T-cell (primary cell): ENCODE data around the gene POLN. TPM values are rescaled to one million over a fixed set of nuclear protein-coding genes. Genes with fewer than 3 reads are reported as not detected.

ENCODE experiments used
- ATAC-seq, 4 experiments: fragments of 200-7000 bp in 3 of 4; fragments of 150-1000 bp in 1 of 4; cut with Tn5 transposase; replicated peaks in 1 of 4; 1 replicate in 3 of 4; 2 replicates in 1 of 4; pipeline ENCODE4 v1.10.0; 2021; ENCODE audit warnings: moderate library complexity in 3 of 4, mild to moderate bottlenecking in 2 of 4, moderate number of reproducible peaks in 1 of 4
- CTCF ChIA-PET, 2 donors: fragments of 300-600 bp; sonication (Branson Sonifier 250); formaldehyde crosslinking; loops; one replicate each; lab custom pipeline; 2022; ENCODE audit warnings: antibody characterized with exemption in 2 of 2; lab: Charles Lee
- POLR2A ChIA-PET, 2 donors: fragments of 300-600 bp; sonication (Branson Sonifier 250); formaldehyde crosslinking; loops; one replicate each; lab custom pipeline; 2022; ENCODE audit warnings: antibody characterized with exemption in 2 of 2; lab: Charles Lee
- DNase-seq, 35 experiments: peaks; one replicate each; pipeline versions ENCODE4 v3.0.0 to v3.0.0-alpha.2; 2013 to 2023
- H3K27ac ChIP-seq: one replicate; pipeline ENCODE4 v1.5.1; 2013; ENCODE audit warnings: low read length
- H3K27me3 ChIP-seq, 2 experiments: replicated peaks in 1 of 2; 1 replicate in 1 of 2; 2 replicates in 1 of 2; pipeline versions ENCODE4 v1.6.1 to v1.7.0; 2013; ENCODE audit warnings: low read length in 1 of 2, mixed read lengths in 1 of 2; ENCODE audit not compliant: control insufficient read depth in 2 of 2, insufficient read depth in 2 of 2; ENCODE audit errors: extremely low read depth in 1 of 2
- H3K36me3 ChIP-seq, 2 donors: 1 replicate in 1 of 2; 2 replicates in 1 of 2; pipeline versions ENCODE4 v1.6.1 to v1.7.0; 2013; ENCODE audit warnings: low read length in 1 of 2; ENCODE audit not compliant: control insufficient read depth in 2 of 2, insufficient read depth in 1 of 2; ENCODE audit errors: extremely low read depth in 1 of 2
- H3K4me1 ChIP-seq, 2 experiments: 1 replicate in 1 of 2; 2 replicates in 1 of 2; pipeline versions ENCODE4 v1.6.1 to v1.7.0; 2013; ENCODE audit warnings: low read length in 2 of 2, mixed read lengths in 1 of 2; ENCODE audit not compliant: insufficient read depth in 2 of 2, control insufficient read depth in 1 of 2; ENCODE audit errors: extremely low read depth in 1 of 2
- H3K4me3 ChIP-seq, 2 donors: 1 replicate in 1 of 2; 2 replicates in 1 of 2; pipeline versions ENCODE4 v1.5.1 to v1.7.0; 2013; ENCODE audit warnings: mild to moderate bottlenecking in 2 of 2, low read length in 1 of 2, moderate library complexity in 1 of 2; ENCODE audit not compliant: control insufficient read depth in 1 of 2; ENCODE audit errors: extremely low read depth in 1 of 2
- H3K9me3 ChIP-seq: 2 replicates; pipeline ENCODE4 v1.7.0; 2013
- H3K27ac Mint-ChIP-seq, 2 donors: one replicate each; pipeline ENCODE4 v1.8.0; 2020 to 2021; ENCODE audit warnings: mild to moderate bottlenecking in 2 of 2, mixed read lengths in 2 of 2
- H3K27me3 Mint-ChIP-seq, 2 donors: one replicate each; pipeline ENCODE4 v1.8.0; 2021 to 2022; ENCODE audit warnings: mixed read lengths in 2 of 2
- H3K36me3 Mint-ChIP-seq: one replicate; pipeline ENCODE4 v1.8.0; 2021; ENCODE audit warnings: mixed read lengths
- H3K4me1 Mint-ChIP-seq, 3 donors: one replicate each; pipeline ENCODE4 v1.8.0; 2020 to 2022; ENCODE audit warnings: mixed read lengths in 3 of 3, mild to moderate bottlenecking in 1 of 3
- H3K4me3 Mint-ChIP-seq, 3 donors: one replicate each; pipeline ENCODE4 v1.8.0; 2020 to 2022; ENCODE audit warnings: mild to moderate bottlenecking in 3 of 3, mixed read lengths in 3 of 3, moderate library complexity in 3 of 3
- H3K9me3 Mint-ChIP-seq, 3 donors: one replicate each; pipeline ENCODE4 v1.8.0; 2020 to 2022; ENCODE audit warnings: mixed read lengths in 3 of 3
- WGBS: methylation state at CpG from one replicate; pipeline ENCODE4 v1.1.5; 2013; ENCODE audit warnings: missing lambda C conversion rate; ENCODE audit not compliant: insufficient coverage; 5-methylcytosine and 5-hydroxymethylcytosine counted together
- total RNA-seq, 35 experiments: library from RNA in 6 of 35; stranded (reverse) in 6 of 35; fragments of 120-200 nt in 1 of 35; gene quantifications; one replicate each; pipeline versions ENCODE4 v1.2.1 to v1.2.4 and lab custom pipeline; 2013 to 2026

POLN gene
- total RNA-seq, 5 donors from 2014 or later (not counting 1 experiment from before 2014, with no cell fraction given) = 2.5 to 3.7 (median 2.7) TPM

GRCh38 chr4:2193326-2193725 lies 48.6 kb downstream of the POLN start:
- H3K9me3 Mint-ChIP-seq = peaks cover 0 to 3% (median 0%) of the 10 kb centered on the region in 3 donors
- no peak overlapping the region for H3K27ac Mint-ChIP-seq
- no peaks in the 10 kb centered on the region for H3K4me1 ChIP-seq
- H3K4me1 Mint-ChIP-seq = no peaks in the 10 kb centered on the region
- no peak for ATAC-seq
- WGBS = 93% methylated on average over 4 of the region's 7 CpGs
- no peaks in the 10 kb centered on the region for H3K9me3 ChIP-seq
- H3K27ac ChIP-seq = no peak overlapping the region
- DNase-seq = no peak
- no peaks in the 10 kb centered on the region for H3K27me3 ChIP-seq
- H3K36me3 ChIP-seq = no peaks in the 10 kb centered on the region
- peaks cover 24% of the 10 kb centered on the region for H3K36me3 Mint-ChIP-seq
- CTCF ChIA-PET = no interaction called here
- H3K4me3 Mint-ChIP-seq = no peak overlapping the region
- POLR2A ChIA-PET = no interaction called here
- H3K4me3 ChIP-seq = no peak overlapping the region
- H3K27me3 Mint-ChIP-seq = no peaks in the 10 kb centered on the region

- DNase-seq = no peak
- Histone ChIP-seq H3K27me3 (no peaks in the 10 kb centered on the region), H3K4me3 (no peak overlapping the region), H3K36me3 (no peaks in the 10 kb centered on the region), H3K27ac (no peak overlapping the region), H3K9me3 (no peaks in the 10 kb centered on the region), H3K4me1 (no peaks in the 10 kb centered on the region)
- ATAC-seq = no peak
- Mint-ChIP-seq H3K4me1 (no peaks in the 10 kb centered on the region), H3K27me3 (no peaks in the 10 kb centered on the region), H3K4me3 (no peak overlapping the region), H3K36me3 (peaks cover 34% of the 10 kb centered on the region), H3K27ac (no peak overlapping the region), H3K9me3 (peaks cover 4 to 22% (median 17%) of the 10 kb centered on the region in 3 donors)
- CTCF ChIA-PET = no interaction called here
- POLR2A ChIA-PET = no interaction called here
Observed at GRCh38 chr4:2186865-2187172, 55.1 kb downstream of the POLN start.

- Histone ChIP-seq H3K27me3 (no peaks in the 10 kb centered on the region), H3K9me3 (no peaks in the 10 kb centered on the region), H3K27ac (no peak overlapping the region), H3K4me3 (no peak overlapping the region), H3K4me1 (no peaks in the 10 kb centered on the region), H3K36me3 (no peaks in the 10 kb centered on the region)
- ChIA-PET POLR2A (no interaction called here), CTCF (no interaction called here)
- Mint-ChIP-seq H3K4me1 (no peaks in the 10 kb centered on the region), H3K9me3 (peaks cover 4 to 22% (median 17%) of the 10 kb centered on the region in 3 donors), H3K4me3 (no peak overlapping the region), H3K27ac (no peak overlapping the region), H3K36me3 (peaks cover 34% of the 10 kb centered on the region), H3K27me3 (no peaks in the 10 kb centered on the region)
- ATAC-seq = no peak
- WGBS = 65% methylated on average over 4 of the region's 9 CpGs
- DNase-seq = no peak
Observed at GRCh38 chr4:2186133-2186864, 55.6 kb downstream of the POLN start.

- H3K4me3 Mint-ChIP-seq = no peak overlapping the region
- CTCF ChIA-PET = interaction anchor here in 1 of 2 donors (0.6 kb wide), 1 partner anchor 435 kb away, joined by 3 read pairs; no protein-coding TSS in a partner anchor
- POLR2A ChIA-PET = no interaction called here
- H3K9me3 ChIP-seq = no peaks in the 10 kb centered on the region
- no peaks in the 10 kb centered on the region for H3K4me1 ChIP-seq
- H3K4me1 Mint-ChIP-seq = no peaks in the 10 kb centered on the region
- H3K36me3 ChIP-seq = no peaks in the 10 kb centered on the region
- H3K27me3 ChIP-seq = no peaks in the 10 kb centered on the region
- H3K9me3 Mint-ChIP-seq = peaks cover 4 to 20% (median 17%) of the 10 kb centered on the region in 3 donors
- no peak overlapping the region for H3K4me3 ChIP-seq
- H3K36me3 Mint-ChIP-seq = peaks cover 34% of the 10 kb centered on the region
- H3K27me3 Mint-ChIP-seq = no peaks in the 10 kb centered on the region
- DNase-seq (no peak), ATAC-seq (no peak)
- no peak overlapping the region for H3K27ac Mint-ChIP-seq
- no peak overlapping the region for H3K27ac ChIP-seq
Observed at GRCh38 chr4:2183394-2183793, 58.5 kb downstream of the POLN start.

GRCh38 chr4:2182994-2183393 lies 58.9 kb downstream of the POLN start:
- CTCF ChIA-PET = interaction anchor here in 1 of 2 donors (0.6 kb wide), 1 partner anchor 435 kb away, joined by 3 read pairs; no protein-coding TSS in a partner anchor
- no peak overlapping the region for H3K27ac Mint-ChIP-seq
- ATAC-seq = no peak

GRCh38 chr4:2180410-2180809 lies 61.5 kb downstream of the POLN start:
- Mint-ChIP-seq H3K9me3 (peaks cover 0 to 7% (median 5%) of the 10 kb centered on the region in 3 donors), H3K4me3 (no peak overlapping the region), H3K4me1 (peaks cover 0 to 6% (median 0%) of the 10 kb centered on the region in 3 donors), H3K27ac (no peak overlapping the region), H3K27me3 (no peaks in the 10 kb centered on the region), H3K36me3 (peaks cover 15% of the 10 kb centered on the region)
- Histone ChIP-seq H3K9me3 (no peaks in the 10 kb centered on the region), H3K27me3 (no peaks in the 10 kb centered on the region), H3K4me1 (peaks cover 0 to 2% of the 10 kb centered on the region in 2 experiments), H3K36me3 (no peaks in the 10 kb centered on the region), H3K27ac (no peak overlapping the region), H3K4me3 (no peak overlapping the region)
- POLR2A ChIA-PET = no interaction called here
- CTCF ChIA-PET = no interaction called here
- no CpG with 5 or more reads among the region's 2 CpGs for WGBS
- no peak for DNase-seq
- no peak for ATAC-seq

More at GRCh38 chr4:2182994-2183393, 58.9 kb downstream of the POLN start:
- Histone ChIP-seq H3K4me3 (no peak overlapping the region), H3K27ac (no peak overlapping the region), H3K4me1 (no peaks in the 10 kb centered on the region), H3K36me3 (no peaks in the 10 kb centered on the region), H3K27me3 (no peaks in the 10 kb centered on the region), H3K9me3 (no peaks in the 10 kb centered on the region)
- 100% methylated on average over 2 of the region's 3 CpGs for WGBS
- Mint-ChIP-seq H3K36me3 (peaks cover 32% of the 10 kb centered on the region), H3K4me1 (no peaks in the 10 kb centered on the region), H3K4me3 (no peak overlapping the region), H3K9me3 (peaks cover 4 to 20% (median 16%) of the 10 kb centered on the region in 3 donors), H3K27me3 (no peaks in the 10 kb centered on the region)
- POLR2A ChIA-PET = no interaction called here
- no peak for DNase-seq
